Ramos (cell line): ENCODE measurements around the gene SIN3B.

Source experiments
- in situ Hi-C: fragments of 300-500 bp; cut with MboI; formaldehyde crosslinking; loops from one replicate; pipeline ENCODE4 v1.14.3; 2022; ENCODE audit warnings: low sequenced_read_pairs; ENCODE audit not compliant: unreplicated experiment

The SIN3B gene

DNA sequence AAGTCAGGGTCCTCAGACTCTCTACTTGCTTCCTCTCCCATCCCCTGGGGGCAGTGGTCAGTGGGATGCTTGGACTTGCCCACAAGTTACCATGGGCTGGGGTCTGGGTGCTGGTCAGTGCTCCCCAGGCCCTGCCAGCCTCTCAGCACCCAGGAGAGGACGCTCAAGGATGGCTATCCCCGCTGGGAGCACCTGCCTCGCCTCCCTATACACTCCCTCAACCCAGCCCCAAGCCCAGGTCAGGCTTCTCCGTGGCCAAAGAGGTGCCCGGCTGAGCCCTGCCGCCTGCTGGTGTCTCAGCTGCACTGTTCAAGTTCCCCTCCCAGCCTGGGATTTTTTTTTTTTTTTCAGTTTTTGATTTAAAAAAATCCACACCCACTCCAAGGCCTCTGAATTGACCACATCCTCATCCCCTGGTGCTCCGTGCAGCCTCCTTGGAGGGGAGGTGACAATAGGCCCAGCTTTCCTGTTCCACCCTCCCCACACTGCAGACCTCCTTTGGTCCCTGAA lies 70.4 kb downstream of the SIN3B start:
- in situ Hi-C loops: no loop called here

GRCh38 chr19:16901491-16902175 lies 72.4 kb downstream of the SIN3B start:
- in situ Hi-C loops: no loop called here

DNA sequence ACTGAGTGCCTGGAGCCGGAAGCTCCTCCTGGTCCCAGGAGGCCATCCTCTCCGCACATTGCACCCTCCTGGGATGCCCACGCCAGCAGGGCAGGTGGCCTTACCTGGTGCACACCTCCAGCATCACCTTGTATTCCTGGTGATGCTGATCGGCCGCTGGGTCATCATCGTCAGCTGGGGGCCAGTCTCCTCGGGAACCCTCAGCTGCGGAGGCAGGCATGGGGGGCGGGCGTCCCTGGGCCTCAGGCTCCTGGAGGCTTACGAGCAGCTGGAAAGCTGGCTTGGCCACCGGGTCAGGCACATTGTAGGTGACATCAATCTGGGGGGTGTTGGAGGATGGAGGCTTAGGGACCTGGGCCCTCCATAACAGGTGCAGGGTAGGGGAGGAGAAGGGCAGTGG lies 73.3 kb downstream of the SIN3B start:
- in situ Hi-C loops: no loop called here

GRCh38 chr19:16903347-16903746 lies 74.1 kb downstream of the SIN3B start:
- in situ Hi-C loops: no loop called here

DNA sequence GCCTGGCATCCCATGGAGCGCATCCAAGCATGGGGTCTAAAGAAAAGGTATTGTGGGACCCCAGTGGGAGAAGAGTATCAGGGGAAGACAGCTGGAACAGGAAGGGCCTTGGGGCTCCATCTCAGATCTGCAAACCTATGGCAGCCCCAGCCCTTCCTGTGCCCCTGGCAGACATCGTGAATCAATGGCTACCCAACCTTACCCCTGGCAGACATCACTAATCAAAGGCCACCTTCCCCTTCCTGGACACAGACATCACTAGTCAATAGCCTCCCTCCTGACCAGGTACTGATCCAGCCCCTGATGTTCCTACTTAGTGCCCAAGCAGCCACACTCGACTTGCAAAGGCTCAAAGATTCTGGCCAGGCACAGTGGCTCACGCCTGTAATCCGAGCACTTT lies 75.4 kb downstream of the SIN3B start:
- in situ Hi-C loops: no loop called here

DNA sequence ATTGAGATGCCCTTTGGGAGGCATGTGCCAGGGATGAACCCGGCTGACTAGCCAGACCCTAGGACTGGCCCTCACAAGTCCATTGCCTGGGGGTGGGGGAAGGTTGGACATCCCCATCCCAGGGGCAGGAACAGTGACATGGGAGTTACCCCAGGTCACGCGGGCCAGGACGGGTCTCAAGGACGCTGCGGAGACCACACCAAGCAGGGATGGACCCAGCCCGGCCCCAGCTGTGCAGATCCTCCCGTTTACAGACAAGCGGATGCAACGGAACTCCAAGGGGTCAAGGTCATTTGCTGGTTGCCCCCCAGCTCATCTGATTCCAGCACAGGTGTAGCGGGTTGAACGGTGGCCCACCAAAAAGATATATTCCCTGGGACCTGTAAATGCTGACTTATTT lies 79.6 kb downstream of the SIN3B start:
- in situ Hi-C loops: no loop called here

GRCh38 chr19:16911046-16911445 lies 81.8 kb downstream of the SIN3B start:
- in situ Hi-C loops: no loop called here

GRCh38 chr19:16912780-16913179 lies 83.6 kb downstream of the SIN3B start:
- in situ Hi-C loops: no loop called here

DNA sequence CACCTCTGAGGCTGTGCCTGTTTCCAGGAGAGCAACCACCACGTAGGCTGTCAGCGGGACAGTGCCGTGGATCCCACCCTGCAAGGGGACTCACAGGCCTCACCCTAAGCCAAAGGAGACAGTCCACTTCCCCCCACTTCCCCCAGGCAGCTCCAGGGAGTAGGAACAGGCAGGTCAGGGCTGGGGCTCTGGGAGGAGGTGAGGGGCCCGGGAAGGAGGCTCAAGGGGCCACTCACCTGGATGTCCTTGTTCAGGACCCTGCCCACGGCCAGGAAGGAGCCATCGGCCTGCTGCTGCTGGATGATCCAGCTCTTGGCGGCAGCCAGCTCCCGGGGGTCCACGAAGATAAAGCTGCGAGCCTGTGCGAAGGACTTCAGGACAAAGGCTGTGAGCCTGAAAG lies 85.2 kb downstream of the SIN3B start:
- in situ Hi-C loops: no loop called here

GRCh38 chr19:16915135-16915534 lies 85.9 kb downstream of the SIN3B start:
- in situ Hi-C loops: no loop called here

GRCh38 chr19:16915734-16916133 lies 86.5 kb downstream of the SIN3B start:
- in situ Hi-C loops: no loop called here

GRCh38 chr19:16917401-16917800 lies 88.2 kb downstream of the SIN3B start:
- in situ Hi-C loops: no loop called here

GRCh38 chr19:16919496-16919895 lies 90.3 kb downstream of the SIN3B start:
- in situ Hi-C loops: no loop called here

- in situ Hi-C loops: no loop called here
Measured at GRCh38 chr19:16920816-16921529, 91.8 kb downstream of the SIN3B start.

DNA sequence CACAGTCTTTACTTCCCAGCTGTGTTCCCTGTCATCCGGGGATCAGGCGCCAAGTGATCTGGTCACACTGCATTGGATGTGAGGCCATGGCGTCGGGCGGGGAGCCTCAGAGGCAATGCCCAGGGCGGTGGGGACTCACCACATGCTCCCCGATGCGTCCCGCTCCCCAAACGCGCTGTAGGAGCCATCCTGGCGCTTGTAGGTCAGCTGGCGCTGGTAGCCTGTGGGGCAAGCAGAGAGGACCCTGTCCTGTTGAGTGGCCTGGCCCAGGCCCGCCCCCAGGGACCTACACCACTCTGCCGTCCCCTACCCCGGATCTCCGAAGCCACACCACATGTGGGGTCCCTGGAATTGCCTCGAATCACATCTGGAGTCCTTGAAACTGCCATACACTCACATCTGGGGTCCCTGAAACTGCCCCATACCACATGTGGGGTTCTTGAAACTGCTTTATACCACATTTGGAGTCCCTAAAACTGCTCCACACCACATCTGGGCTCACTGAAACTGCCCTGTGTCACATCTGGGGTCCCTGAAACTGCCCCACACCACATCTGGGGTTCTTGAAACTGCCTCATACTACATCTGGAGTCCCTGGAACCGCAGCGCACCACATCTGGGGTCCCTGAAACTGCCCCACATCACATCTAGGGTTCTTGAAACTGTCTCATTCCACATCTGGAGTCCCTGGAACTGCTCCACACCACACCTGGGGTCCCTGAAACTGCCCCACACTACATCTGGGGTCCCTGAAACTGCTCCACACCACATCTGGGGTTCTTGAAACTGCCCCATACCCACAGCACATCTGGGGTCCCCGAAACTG lies 92.8 kb downstream of the SIN3B start:
- in situ Hi-C loops: no loop called here

DNA sequence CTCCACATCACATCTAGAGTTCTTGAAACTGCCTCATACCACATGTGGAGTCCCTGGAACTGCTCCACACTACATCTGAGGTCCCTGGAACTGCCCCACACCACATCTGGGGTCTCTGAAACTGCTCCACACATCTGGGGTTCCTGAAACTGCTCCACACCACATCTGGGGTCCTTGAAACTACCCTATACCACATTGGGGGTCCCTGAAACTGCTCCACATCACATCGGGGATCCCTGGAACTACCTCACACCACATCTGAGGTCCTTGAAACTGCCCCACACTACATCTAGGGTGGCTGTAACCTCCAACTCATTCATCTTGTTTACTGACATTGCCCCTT lies 93.4 kb downstream of the SIN3B start:
- in situ Hi-C loops: no loop called here

DNA sequence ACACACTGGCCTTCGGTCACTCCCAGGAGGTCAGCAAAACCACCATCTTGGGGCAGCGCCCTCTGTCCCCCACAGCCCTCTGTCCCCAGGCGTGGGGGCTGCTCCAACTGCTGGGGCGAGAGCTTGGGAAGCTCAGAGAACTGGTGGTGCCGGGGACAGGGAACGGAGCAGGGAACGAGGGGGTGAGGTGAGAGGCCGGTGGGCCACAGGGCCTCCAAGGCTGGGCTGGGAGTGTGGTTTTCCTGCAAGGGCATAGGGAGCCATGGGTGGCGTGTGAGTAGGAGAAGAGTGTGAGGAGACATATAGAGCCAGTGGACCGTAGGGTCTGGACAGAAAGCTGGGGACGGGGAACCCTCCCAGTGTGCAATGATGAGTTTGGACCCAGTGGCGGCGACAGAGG lies 93.8 kb downstream of the SIN3B start:
- in situ Hi-C loops: no loop called here

DNA sequence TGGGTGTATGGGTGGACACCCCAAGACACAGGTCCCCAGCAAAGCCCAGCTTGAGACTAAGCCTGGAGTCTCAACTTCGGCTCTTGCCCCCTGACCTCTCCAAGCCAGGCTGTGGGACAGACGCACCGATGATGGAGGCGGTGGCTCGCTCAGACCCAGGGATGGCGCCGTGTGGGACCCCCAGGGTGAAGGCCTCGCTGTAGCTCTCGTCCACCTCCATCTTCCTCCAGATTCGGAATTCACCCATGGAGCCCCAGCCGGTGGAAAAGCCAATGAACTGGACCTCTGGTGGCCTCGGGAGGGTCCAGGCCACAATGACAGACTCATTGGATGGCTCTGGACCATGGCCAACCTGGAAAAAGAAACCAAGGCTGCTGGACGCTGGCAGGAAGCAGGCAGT lies 98.7 kb downstream of the SIN3B start:
- in situ Hi-C loops: no loop called here

DNA sequence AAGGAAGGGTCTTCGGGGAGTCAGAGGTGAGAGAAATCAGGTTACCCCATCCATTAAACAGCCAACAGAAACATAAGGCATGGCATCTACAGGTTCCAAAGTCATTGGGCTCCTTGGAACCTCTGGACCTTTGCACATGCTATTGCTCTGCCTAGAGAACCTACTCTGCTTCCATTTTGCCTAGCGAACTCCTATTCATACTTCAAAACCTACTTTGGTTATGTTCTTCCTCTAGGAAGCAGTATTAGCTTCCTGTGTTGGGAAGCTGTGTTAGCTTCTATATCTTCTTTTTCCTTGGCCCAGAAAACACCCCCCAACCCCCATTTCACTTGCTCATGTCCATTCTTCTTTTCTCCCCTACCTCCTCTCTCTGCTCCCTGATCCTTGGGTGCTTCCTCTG lies 99.2 kb downstream of the SIN3B start:
- in situ Hi-C loops: no loop called here

GRCh38 chr19:16928916-16929315 lies 99.7 kb downstream of the SIN3B start:
- in situ Hi-C loops: no loop called here
